Stimulated activated CD4-positive, alpha-beta T cell treated with anti-CD3 and anti-CD28 coated beads, Interleukin-1b, Interleukin-23, amount 100 ng/mL, for 24 hours (primary cell): ENCODE measurements around the gene ERI3.

Experiments used
- DNase-seq, 4 experiments: peaks; one replicate each; pipeline ENCODE4 v3.0.0-alpha.2; 2020; ENCODE audit warnings: low read depth in 4 of 4, low spot score in 1 of 4

ERI3 gene

DNA sequence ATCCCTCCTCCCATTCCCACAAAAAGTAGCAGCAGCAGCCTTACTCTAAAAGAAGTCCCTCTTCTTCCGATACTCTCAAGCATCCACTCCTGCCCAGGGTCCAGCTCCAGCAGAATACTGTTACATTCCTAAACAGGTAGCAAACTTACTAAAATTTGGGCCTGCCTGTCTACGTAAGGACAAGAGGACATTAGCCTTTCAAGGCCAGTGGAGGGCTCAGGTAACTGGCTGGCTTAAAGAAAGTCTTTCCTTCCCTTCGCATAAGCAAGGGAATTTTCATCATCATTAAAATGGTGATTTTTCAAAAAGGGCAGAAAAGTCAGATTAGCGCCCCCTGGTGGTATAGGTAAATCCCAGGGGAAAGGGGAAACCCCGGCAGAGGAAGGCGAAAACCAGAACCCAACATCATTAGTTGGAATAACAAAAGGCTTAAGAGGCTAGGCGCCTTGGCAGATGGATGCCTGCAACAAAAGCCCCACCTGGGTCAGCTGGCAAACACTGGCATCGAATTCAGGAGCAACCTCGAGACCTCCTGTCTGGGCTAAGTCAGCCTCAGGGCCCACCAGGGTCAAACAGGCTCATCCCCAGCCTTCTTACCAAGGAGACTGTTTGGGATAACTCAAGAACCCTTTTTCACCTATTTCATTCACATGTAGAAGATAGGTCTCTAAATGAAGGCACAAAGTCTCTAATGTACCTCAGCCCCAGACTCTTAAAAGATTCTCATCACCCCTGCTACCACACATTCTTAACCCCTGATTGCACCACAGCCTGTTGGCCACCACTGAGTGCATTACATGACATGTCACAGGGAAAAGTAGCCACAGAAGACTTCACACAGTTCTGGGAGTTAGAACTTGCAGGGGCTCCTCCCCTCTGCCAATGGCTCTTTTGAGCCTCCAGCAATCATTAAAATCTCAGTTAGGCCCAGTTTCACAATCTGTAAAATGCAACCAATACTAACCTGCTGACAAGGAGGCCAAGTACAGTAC lies 36.7 kb downstream of the ERI3 start:
- DNase-seq: peak; percentile 25 to 31 (median 28)

DNA sequence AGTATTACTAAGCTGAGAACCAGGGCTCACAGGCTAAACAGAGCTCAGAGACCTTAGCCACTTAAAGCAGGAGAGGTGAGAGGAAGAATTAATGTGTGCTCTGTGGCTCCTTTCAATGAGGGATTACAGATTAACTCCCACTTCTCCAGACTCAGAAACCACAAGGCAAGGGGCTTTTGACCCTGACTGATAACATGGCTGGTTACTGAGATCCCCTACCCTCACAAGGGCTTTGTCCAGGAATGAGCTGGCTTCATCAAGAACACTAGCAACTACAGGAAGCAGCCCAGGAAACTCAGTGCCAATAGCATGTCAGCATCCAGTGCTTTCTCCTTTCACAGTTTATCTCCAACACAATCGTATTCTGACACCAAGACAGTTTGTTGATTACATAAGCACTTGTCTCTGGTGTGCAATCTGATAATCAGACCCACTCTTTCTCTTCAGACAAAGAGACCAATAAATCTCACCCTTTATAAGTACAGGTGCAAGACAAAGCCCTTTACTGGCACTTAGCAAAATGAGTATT lies 38.8 kb downstream of the ERI3 start:
- no peak for DNase-seq

DNA sequence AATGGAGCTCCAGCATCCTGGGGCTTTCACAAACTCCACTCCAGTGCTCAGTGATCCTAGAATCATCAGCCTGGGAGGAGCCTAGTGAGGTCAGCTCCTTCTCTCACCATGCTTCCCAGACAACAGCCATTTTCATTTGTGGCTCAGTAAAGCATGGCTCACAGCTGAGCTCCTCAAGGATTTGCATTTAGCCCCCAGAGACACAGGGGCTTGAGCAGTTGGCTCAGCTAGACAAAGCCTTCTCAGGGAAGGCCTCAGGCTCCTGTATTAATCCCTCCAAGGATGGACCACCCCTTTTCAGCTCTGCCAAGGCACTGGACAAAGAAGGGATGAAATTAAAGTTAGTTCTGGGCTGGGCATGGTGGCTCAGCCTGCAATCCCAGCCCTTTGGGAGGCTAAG lies 39.5 kb downstream of the ERI3 start:
- DNase-seq: no peak

DNA sequence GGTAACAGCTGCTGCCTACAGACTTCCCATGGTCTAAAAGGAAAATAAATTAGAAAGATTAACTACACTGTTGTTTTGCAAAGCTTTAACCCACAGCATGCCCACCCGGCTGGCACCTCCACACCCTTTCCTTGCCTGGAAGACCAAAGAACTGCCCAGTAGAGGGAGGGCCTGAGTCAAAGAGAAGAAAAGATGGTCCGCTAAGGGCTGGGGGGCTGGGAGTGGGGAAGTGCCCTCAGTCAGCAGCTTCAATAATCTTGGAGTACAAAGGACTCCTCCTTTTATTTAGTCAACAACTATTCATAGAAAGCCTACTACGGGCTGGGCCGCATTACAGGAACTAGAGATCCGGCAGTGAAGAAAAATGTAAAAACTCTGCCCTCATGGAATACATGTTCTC lies 40.6 kb downstream of the ERI3 start:
- DNase-seq: no peak

DNA sequence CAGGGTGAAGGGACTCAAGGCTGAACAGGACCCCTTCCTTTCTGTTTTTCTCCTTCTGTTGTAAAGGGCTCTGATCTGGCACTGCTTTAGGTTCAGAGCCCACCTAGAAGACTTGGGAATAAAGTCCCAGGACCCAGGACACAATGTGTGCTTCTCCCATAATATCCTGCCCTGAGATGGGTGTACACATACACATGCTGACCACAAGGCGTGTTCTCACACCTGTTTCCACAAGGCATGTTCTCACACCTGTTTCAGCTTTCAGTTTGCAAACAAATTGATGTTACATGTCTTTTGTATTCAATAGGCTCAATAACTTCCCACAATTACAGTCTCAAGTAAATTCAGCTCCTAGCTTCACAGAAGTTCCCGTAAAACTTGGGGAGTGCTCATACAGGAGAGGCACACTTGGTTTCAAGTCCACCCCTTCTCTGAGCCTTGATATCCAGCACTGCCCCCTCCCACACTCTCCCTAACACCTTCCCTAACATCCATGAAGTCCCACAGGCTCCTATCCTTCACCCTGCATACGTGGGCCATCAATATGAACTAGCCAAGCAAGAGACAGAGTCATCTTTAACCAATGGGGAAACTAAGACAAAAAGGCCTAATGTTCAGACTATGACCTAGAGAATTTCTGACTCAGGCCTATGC lies 41.7 kb downstream of the ERI3 start:
- no peak for DNase-seq

DNA sequence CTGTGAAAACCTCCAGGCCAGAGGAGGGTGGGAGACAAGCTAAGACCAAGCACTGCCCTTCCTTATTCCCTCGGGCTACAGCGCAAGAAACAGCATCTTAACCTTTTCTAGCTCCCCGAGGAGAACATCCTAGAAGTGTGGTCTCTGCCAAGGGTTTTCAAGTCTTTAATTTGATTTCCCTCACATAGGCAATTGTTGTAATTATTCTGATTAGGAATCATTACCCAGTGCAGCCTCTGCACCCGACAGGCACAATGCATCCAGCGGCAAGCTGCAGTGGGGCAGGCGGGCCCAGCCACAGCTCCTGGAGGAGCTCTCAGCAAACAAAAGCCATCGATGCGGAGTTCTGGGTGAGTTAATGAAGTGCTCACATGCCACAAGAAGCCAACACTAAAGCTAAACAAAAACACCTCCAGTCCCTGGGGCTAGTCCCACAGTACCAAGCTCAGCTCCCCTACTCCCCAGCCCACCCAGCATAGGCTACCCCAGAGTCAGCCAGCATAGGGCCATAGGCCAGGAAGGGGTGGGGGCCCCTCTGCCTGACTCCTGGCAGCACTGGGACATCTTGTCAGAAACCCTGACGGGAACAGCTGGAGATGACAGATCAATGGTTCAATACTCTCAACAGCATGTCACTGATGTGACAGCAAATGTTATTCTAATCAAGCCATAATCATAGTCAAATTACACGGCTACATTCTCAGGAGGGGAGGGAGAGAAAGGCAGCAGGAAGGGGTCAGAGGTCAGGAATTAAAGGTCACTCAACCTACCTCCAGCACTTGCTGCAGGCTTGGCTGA lies 42.5 kb downstream of the ERI3 start:
- no peak for DNase-seq

DNA sequence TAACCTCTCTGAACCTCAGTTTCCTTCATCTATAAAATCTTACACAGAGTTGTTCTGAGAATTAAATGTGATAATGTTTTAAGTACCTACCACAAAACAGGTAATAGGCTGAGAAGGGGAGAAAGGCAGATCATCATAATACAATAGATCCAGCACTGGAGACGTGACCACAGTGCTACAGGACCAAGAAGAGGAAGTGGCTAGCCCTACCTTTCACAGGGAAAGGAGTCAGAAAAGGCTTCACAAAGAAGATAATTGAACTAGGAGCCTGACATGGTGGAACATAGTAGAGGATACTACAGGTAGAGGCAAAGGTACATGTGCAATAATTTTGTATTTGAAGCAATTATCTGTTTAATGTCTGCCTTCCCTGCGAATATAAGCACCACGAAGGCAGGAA lies 45.1 kb downstream of the ERI3 start:
- DNase-seq: no peak

DNA sequence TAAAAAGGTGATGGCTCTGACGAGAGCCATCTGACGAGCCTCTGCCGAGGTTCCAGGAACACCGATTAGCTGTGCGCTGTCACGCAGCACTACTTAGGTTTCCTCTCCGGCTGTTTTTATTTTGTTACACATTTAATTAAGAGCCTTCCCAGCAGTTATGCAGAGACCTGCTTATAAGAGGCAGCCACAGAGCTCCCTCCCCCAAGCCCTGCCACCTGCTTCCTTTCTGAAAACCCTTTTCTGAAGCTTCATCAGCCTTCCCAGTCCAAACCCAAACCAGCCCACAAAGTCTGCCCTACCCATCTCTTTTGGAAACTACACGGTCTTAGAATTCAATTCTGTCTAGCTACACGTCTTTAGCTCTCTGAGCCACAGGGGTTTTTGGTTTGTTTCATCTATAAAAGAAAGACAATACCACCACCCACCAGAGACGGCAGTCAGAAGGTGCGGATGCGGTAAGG lies 49.1 kb downstream of the ERI3 start:
- DNase-seq: peak in 1 of 4 experiments; percentile 4

DNA sequence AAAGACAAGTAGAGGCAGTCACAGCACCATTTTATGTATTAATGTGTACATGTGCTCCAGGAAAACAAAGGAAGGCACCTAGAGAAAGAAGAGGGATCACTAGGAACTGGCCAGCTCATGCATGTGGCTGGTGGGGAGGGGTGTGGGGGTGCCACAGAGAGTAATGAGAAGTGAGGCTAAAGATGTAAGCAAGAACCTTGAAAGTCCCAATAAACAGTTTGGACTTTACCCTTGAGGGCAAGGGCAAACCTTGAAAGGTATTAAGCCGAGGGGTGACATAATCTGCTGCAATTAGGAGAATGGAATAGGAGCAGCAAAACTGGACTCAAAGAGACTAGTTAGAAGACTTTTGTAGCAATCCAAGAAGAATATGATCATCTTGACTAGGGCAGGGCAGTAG lies 51.5 kb downstream of the ERI3 start:
- no peak for DNase-seq

DNA sequence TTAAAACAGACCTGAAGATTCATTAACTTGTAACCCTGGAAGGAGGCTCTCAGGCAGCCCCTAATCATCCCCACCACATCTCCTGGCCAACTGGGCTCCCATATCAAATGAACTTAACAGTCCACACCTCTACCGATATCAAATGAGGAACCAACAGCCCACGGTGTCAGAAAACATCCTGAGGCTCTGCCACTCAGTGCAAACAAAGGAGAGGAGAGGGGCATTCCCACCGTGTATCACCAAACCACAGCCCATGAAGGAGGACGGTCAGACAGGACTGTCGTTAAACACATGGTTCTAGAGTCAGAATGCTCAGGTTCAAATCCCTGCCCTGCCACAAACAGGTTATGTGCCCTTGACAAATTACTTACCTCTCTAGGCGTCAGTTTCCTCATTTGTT lies 52.5 kb downstream of the ERI3 start:
- DNase-seq: no peak

DNA sequence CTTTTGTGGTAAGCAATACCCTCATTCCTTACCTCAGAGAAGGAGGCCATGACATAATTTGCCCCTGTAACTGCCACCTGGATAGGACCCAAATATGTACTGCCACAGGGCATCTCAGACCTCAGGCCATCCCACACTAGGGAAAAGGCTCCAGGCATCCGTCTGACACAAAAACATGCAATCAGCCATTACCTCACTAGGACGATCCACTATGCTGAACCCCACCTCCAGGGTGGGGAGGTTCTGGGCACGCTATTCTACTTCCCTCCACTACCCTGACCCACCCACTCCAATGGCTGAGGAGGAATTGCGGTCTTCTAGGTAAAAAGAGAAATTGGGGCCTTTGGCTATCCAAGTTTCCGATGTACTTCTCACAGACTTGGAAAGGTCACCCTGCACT lies 53.6 kb downstream of the ERI3 start:
- DNase-seq: no peak

DNA sequence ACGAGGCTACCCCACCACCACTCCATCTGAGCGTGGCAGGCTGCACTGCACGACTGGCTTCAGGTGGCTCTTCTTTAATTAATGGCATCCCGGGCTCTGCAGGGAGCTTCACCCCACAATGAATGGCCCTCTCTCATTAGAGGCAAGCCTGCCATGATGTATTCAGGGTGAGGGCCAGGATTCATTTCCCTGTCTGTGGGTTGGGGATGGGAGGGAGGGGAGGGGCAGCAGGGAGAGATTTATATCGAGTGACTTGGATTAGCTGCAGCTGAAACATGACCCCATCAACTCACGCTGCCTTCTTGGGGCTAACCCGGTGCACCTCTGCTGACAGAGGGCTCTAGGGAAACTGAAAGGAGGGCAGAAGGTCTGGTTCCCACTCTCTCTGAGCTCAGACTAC lies 54.2 kb downstream of the ERI3 start:
- no peak for DNase-seq

DNA sequence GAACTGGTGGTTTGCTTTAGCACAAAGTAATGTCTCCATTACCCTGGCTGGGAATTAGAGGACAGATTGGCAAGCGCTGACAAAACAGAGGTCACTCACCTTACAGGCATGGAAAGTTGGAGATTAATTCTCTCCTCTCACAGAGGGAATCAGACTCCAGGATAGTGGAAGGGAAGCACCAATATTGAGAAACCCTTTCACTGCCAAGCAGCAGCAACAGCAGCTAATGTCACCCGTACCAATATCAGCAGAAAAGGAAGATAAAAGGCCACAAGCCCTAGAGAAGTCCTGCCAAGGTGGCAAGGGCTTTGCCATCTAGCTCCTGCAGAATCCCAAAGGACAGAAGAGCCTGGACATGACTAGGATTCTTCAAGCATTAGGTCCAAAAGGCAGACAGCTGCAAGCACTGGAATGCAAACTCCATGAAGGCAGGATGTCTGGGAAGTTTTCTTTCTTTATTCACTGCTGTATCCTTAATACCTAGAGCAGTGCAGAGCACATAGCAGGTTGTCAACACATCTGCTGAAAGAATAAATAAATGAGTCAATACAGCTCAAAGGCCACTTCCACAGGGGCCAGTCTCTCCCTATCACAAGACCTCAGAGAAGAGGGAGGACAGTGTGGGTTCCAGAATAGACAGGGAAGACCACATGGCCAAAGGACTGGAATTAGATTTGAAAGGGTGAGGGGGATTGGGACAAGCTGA lies 57.2 kb downstream of the ERI3 start:
- no peak for DNase-seq

DNA sequence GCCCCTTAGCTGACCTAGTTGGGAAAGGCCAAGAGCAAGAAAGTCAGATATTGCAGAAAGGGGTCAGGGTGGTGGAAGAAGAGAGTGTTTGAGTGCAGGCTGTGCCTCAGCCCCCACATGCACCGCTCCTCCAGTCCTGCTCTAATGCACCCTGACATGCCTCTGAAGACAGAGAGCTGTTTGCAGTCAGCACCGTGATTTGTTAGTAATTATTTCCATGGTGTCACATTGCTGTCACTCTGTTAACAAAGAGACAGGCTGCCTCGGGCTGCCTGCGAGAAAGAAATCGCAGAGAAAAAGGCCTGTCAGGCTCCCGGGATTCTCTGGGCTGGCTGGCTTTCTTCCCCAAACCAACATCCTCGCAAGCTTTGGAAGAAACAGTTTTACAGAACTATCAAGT lies 58.3 kb downstream of the ERI3 start:
- no peak for DNase-seq

DNA sequence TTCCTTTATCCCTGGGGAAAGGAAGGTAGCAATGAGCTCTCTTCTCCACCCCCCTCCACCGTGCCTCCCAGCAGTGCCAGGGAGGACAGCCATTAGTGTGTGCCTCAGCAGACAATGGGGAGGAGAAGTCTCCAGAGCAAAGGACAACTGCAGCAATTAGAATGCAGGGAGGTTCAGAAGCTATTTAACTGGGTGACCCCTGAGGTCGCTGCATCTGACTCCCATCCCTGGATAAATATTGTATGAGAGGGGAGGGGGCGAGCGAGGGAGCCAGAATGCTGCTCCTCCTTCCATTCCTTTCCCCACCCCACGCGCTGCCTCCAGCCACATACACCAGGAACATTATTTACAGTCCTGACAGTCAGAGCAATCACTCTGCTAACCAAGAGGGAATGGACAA lies 59.0 kb downstream of the ERI3 start:
- no peak for DNase-seq

DNA sequence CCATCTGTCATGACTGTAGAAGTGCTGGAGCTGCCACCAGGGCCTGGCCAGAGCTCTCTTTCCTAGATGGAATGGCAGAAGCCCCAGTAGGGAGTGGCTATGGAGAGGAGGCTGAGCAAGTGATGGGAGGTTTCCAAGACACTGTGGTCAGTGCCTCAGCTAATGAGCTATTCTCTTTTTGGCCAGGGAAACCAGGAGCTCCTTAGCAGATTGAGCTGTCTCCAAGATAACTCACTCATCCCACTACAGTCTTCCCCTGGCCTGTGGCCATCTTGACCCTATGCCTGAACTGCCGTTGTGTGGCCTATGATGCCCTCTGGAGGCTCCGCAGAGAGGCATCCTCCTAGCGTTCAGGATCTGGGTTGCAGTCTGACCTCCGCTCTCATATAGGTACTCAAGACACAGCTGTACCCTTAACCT lies 60.5 kb downstream of the ERI3 start:
- no peak for DNase-seq

DNA sequence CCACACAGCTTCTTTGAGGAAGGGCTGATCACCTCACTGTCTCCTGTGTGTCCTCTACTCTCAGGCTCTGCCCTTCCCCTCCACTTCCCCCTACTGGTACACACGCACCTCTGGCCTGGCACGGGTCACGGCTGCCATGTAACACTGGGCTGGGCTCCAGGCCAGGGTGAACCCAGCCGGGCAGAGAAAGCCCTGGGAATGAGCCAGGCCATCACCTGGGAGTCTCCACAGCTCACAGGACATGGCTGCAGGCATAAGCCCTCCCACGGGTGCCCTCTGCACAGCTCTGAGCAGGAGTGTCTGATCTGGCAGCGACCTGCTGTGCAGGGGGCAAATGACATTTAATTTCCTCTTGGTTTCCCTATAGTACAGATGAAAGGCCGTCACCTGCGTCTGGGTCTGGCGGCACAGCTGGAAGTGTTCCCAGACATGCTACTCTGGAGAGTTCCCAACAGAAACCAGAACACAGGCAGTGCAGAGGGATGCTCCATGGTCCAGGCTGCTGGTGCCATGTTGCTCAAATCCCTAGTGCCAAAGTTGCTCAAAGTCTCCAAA lies 61.2 kb downstream of the ERI3 start:
- DNase-seq: no peak

DNA sequence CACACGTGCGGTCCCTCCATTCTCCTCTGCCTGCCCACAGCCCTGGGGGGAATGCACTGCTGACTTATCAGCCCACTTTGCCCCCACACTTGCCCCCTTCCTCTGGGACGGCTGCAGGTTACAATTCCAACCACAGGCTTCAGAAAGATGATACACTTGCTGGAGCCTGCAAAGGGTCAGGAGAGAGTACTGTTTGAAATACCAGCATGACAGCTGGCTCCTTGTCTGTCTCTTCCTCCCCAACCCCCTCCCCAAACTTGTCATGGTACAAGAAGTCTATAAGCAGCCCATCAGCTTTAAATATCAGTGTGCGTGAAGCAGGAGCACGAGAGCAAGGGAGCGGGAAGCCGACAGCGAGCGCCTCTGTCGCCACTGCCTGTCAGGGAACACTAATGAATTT lies 62.4 kb downstream of the ERI3 start:
- no peak for DNase-seq

DNA sequence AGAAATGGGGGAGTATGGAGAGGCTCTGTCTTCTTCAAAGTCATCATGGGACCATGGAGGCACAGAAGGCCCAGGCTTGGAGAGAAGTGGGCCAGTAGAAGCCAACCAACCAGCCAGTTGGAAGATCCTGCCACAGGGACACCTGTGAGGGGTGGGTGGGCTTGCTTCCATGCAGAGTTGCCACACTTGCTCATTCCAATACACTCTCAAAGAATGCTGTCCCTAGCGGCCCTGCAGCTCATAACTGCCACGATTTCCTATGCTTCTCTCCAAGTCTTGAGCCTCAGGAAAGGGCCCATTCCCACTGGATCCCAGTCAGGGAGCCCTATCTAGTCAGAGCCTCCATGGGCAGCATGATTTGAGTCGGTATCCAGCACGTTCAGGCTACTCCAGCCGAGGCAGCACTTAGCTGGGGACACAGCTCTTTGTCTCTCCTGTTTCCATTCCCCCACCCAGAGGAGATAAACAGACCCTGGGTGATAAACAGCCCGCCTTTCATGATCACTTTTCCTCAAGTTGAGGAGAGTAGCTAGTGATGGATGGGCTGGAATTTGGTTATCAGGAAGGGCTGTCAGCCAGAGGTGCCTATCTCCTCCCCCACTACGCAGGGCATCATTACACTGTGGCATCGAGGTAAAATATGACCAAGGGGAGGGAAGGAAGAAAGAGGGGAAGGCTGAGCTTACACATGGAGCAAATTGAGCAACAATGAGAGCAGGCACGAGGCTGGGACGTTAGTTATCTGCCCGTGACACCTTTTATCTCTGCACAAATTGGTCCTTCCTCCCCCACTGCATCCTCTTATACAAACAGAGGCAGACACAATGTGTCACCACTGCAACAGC lies 64.6 kb downstream of the ERI3 start:
- no peak for DNase-seq

DNA sequence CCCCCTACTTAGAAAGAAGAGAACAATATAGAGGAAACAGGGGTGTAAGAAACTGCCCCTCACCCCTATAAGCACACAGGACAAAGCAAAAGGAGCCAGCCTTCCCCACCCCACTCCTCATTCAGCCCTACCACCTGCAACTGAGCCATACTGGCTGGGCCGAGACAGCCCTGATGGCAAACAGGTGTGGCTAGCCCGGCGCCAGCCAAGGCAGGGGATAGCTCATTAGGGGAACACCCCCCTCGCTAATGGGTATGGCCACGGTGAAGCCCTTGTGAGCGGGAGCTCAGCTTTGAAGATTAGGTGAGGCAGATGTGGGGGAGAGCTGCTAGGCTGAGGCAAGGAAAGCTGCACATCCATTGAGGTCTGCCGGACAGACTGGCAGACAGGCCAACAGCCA lies 65.5 kb downstream of the ERI3 start:
- DNase-seq: no peak
